Measurements from ENCODE around the gene SOX6.

The SOX6 gene

DNA sequence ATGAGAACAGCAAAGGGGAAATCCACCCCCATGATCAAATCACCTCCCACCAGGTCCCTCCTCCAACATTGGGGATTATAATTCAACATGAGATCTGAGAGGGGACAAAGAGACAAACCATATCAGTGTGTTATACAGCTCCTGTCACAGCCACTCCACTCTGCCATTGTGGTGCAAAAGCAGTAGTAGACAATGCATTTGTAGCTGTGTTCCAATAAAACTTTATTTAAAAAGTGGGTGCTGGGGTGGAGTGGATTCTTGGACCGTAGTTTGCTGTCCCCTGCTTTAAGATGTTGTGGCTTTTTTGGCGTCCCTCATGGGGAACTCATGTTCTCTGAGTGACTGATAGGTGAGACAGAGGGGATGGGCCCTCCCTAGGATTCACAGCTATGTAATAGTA is 399.1 kb downstream of the SOX6 start:
- no peak for DNase-seq (ENCODE audit: low read depth)

DNA sequence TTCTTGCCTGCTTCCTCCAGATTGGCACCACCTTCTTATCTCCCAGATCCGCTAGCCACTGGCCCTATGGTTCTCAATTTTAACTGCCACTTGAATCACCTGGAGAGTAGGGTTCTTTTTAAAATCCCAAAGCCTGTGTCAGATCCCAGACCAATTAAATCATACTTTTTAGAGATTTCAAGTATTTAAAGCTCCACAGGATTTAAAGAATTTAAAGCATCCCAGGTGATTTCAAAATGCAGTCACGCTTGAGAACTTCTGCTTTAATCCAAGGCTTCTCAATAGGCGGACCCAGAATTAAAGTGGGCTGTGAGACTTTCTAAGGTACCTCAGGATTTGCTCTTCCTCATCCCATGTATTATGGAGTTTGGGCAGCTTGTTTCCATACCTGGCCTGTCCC is 400.0 kb downstream of the SOX6 start:
- DNase-seq (ENCODE audit: low read depth): no peak

DNA sequence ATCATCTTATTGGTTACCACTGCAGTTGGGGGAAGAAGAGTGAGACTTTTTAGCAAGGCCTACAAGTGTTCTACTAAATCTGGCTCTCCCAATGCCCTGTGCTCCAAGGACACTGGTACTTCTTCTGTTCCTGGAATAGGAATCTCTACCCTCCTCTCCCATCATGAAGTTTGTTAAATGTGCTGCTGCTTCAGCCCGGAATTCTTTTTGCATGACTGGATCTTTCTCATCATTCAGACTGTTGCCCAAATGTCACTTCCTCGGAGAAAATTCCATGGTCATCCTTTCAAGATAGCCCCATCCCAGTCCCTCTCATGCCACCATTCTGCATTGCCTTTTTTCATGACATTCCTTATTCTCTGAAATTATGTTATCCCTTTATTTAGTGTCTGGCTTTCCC is 400.8 kb downstream of the SOX6 start:
- no peak for DNase-seq (ENCODE audit: low read depth)

DNA sequence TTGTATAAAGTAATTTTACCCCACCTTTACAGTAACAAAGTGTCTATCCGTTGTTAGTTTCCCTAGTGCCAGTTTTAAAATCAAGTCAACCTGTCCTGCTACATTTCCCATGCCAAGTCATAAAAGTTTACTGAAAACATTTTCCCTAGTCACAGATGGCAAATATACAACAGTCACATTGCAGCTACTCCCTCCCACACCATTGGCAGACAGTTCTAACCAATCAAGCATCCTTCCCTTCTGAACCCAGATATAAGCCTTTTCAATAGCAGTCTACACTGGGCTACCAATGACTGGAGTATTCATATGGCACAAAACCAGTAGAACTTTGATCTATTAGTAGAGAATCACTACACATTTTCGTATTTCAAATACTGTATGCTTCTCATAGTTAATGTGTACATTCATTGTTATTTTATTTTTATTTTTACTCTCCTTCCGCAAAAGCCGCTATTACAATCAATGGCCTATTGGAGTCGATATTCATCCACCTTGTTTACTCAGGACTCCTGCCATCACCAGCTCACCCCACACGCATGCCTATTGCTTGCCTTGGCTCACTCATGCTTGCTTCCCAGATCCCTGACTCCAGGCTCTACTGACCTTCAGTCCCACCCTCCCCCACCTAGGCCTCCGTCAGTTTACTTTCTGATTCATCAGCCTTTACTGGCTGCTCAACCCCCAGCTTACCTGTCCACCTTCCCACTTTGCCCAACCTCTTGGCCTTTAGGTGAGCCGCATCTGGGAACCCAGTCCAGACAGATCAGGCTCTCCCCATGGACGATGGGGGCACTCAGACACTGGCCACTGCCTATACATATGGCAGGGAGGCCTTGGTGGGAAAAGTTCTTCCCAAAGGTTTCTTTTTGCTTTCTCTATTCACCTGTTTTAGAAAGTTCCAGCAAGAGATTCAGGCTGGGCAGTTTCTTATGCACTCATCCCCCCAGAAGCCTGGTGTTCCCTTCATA is 408.4 kb downstream of the SOX6 start:
- no peak for DNase-seq (ENCODE audit: low read depth)

DNA sequence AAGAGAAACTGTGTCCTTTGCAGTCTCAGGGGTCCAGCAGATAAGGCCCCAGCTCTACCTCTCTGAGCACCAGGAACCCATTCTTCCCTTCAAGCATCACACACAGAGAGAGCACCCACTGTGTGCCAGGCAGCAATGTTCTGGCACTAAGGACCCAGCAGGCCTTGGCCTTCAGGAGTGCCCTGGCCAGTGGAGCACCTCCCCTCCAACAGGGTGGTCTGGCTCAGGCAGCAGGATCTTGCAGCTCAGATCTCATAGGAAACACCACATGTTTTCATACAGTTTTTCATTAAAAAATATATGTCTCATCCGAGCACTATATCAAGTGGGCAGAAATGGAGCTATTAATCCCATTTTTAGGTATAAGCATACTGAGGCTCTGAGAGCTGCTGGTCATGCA is 410.6 kb downstream of the SOX6 start:
- DNase-seq (ENCODE audit: low read depth): no peak

DNA sequence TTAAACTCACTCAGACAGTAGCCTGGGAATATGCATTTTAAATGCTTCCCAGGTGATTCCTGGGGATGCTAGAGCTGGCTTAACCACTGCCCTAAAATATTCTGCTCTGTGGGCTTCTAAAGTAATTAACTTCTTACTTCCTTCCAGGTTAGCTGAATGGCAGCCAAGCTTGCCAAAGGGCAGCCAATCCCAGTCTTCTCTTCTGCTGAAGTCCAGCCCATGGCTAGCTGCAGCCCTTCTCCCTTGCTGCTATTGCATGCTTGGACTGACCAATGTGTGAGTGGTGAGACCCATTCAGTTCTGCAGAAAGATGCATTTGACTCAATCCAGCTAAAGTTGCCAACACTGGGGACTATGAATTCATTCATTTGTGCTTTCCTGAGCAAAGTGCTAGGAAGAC is 411.9 kb downstream of the SOX6 start:
- DNase-seq (ENCODE audit: low read depth): no peak

DNA sequence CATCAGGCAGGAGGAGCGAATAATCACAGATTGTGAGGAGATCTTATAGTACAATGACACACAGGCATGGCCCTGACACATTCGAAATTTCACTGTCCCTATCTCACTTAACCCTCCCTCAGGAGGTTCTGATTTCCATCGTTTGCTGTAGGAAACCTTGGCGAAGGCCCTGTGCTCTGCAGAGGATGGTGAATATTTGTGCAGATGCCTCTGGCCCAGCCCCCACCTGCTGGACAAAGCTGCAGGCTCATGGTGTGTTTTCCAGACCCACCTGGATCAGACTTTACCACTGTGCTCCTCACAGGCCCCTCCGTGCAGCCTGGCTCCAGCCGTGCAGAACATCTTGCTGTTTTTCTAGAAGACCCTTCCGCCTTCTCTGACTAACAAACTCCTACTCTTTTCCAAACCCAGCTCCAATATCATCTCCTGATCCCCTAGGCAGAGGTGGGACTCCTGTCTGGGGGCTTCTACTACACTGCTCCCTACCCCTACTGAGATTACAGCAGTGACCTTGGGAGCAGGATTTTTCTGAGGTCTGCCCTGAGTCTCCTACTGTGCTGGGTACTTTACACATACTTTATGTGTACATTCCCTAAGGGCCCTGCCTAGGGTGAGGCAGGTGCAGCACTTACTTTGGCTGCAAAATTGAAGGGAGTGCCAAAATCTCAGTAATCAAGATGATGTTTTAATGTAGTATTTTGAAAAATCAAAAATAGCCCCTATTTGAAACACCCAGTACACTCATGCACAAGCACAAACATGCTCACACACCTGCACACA is 412.7 kb downstream of the SOX6 start:
- DNase-seq (ENCODE audit: low read depth): no peak

DNA sequence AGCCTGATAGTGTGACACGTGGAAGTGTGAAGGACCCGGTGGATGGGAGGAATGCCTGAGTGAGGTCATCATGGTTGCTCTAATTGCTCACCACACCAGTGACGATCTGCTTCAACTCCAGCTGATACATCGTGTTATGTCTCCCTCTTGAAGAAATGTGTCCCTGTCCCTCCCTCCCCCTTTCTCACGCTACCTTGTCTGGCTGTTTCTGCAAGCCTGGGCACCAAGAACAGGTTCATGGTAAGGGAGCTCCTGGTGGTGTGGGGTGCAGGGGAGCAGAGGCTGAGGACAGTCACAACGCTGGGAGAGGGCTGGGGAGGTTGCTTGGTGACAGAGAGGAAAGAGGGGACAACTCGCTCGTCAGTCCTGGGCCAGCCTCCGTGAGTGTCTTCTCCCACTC is 413.4 kb downstream of the SOX6 start:
- DNase-seq (ENCODE audit: low read depth): no peak

DNA sequence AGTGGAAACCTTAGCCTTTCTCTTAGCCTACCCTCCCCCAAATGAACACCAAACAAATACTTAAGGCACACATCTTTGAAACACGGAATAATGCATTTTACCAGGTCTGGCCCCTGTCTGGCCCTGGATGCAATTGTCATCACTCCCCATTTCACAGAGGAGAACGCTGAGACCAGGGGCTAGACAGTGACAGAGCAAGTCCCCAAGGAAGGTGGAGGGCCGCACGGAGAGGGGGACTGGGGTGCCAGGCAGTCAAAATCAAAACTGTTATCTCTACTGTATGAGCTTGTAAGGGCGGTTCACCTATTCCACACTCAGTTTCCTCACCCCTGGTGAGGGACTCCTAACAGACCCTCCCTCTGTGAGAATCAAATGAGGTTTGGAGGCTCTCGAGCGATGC is 414.2 kb downstream of the SOX6 start:
- no peak for DNase-seq (ENCODE audit: low read depth)

DNA sequence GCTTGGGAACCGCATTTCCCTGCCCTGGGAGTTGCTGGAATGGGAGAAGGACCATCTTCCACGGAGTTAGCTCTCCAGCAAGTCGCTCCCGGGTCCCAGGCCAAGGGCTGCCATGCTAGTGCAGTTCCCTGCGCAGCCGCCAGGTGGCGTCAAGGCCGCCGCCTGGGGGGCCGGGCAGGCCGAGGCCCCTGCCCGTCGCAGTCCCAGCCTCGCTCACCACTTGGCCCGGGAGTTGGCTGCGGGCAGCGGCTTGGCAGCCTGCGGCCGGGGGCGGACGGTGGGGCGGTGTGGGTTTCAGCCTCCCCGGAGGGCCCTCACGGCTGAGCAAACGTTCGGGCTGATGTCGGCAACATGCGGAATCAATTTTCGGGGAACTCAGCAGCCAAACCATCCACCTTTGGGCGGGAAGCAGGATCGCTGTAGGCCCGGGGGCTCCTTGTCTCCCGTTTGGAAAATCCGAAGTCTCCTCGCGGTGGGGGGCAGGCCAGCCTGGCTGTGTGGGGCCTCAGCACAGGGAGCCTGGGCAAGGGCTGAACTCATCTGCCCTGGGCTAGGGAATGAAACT is 415.1 kb downstream of the SOX6 start:
- DNase-seq (ENCODE audit: low read depth): no peak

DNA sequence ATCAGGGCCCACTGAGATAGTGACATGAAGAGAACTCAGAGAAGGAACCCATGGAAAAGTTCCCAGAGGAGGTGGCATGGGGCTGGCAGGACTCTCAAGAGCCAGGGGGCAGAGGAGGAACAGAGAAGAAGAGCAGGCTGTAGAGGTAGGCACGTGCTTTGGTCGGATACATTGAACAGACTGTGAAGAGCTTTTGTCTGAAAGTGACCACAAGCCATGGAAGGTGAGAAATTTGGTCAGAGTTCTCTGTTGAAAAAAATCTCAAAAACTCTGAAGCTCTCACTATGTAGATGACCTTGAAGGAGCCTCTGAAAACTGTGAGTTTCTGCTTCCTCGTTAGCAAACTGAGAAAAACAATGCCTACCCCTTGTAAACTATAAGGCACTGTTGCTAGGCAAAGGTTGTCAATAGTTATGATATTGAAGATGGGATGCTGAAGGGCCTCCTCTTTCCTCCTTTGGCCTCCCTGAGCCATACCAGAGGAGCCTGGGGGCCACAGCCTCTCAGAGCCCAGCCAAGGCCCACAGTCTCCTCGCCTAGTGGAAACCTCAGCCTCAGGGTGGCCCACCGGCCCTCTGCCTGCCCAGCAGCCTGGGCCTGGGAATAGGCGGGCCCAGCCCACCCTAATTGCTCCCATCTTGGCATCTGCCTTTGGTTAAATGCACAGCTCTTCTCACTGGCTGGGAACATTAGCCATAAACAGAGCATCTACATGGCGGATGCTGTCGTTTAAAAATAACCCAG is 415.7 kb downstream of the SOX6 start:
- no peak for DNase-seq (ENCODE audit: low read depth)

DNA sequence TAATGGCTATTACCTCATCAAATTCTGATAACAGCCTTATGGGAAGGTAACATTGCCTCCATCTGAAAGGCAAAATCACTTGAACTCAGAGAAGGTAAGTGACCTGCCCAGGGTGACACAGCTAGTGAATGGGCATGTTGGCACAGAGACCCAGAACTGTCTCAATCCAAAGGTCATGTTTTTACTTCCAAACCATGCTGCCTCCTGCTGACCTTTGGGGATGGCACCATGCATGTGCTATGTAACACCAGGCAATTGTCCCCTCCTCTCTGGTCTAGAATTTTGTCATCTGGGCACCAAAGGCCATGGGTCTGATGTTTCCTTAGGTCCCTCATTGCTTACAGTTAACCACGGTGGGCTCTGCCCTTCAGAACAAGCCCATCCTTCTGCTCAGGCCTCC is 417.4 kb downstream of the SOX6 start:
- DNase-seq (ENCODE audit: low read depth): no peak

DNA sequence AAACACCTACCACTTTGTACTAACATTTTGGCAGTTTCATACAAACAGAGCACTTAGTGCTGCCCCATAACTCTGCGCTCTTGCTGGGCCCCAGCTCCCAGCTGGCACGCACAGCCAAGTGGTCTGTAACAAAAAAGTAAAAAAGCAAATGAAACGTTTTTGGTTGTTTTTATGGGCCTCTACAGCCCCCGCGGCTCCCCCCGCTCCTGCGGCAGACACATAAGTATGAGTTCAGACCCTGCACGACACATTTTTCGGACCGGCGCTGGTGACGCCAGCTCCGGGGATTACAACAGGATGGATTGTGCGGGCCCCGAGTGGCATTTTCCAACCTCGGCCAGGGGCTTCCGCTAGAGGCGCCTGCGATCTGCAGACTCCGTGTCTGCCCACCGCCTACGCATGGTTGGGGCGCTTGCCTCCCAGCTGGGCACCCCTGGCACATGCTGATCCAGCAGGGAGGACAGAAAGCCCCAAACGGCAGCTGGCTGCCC is 418.2 kb downstream of the SOX6 start:
- DNase-seq (ENCODE audit: low read depth): no peak

DNA sequence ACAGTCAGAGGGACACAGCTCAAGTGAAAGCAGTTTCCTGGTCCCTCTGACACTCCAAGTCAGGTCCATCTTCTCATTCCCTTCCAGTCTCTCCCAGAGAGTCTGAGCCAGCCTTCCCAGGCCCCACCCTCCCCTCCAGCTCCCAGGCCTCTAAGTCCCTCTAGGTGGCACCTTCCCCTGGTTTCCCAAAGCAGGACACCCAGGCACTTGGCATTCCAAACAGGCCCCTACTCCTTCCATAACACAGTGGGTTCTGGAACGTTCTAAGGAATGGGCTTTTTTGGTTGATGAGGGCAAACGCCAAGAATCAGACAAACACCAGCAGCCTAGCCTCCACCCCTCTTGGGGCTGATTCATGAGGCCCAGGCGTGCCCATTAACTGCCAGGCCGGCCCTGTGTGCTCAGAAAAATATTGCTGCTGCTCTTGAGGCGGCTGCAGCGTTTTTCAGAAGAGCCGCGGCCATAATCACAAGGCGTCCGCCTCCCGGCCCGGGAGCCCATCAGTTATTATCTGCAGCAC is 418.7 kb downstream of the SOX6 start:
- no peak for DNase-seq (ENCODE audit: low read depth)

DNA sequence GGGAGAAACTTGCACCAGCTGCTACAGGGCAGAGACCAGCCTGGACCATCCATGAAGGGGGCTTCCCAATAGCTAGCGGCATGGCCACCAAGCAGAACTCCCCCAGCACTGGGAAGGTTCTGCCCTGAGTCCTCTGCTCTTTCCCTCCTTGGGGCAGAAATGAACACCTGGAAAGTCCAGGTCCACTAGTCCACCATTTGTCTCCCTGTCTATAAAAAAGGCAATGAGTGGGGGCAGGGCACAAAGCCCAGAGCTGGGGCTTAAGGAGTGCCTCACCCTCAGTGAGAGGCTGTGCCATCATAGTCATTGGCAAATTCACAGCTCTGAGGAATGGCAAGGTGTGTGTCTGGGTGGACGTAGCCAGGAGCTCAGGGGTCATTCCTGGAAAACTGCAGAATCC is 420.3 kb downstream of the SOX6 start:
- no peak for DNase-seq (ENCODE audit: low read depth)

DNA sequence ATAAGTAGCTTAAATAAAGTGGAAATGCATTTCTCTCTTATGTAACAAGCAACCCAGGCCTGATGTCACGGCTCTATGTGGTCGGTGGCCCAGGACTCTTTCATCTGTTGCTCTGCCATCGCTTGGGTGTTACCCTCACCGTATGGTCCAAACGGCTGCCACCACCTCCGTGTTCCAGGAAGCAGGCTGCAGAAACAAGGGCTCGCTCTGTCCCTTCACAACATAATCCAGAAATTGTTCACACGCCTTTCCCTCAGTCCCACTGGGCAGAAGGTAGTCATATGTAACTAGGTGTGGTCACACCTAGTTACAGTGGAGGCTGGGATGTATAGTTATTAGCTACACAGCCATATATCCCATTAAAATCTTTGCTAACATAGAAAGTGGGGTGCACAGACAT is 421.0 kb downstream of the SOX6 start:
- no peak for DNase-seq (ENCODE audit: low read depth)

DNA sequence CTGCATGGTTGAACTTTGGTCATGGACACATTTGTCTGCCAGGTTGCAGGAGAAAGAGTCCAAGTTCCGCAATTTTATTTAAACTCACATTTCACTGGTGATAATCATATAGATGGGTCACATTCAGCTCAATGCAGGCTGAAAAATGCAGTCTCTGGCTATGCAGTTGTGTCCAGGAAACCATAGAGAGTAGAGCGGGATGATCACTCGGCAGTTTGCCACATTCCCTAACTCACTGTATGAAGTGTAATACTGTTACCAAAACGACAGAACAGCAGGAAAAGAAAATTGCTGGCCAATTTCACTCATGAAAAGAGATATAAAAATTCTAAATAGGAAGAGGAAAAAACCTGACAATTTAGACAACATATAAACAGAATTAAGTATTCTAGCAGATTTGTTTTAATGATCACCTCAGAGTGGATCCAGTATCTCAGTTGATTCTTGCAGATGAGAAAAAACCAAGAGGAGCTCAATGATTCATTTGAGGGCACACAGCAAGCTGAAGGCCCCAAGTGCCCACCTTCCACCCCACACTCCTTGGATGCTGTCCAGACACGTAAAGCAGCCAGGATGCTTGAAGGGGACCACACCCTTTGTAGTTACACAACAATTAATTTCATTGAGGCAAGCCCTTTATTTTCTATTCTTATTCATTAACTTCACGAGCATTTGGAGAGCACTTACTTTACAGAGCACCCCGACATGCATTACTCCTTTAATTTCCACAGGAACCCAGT is 422.3 kb downstream of the SOX6 start:
- no peak for DNase-seq (ENCODE audit: low read depth)

DNA sequence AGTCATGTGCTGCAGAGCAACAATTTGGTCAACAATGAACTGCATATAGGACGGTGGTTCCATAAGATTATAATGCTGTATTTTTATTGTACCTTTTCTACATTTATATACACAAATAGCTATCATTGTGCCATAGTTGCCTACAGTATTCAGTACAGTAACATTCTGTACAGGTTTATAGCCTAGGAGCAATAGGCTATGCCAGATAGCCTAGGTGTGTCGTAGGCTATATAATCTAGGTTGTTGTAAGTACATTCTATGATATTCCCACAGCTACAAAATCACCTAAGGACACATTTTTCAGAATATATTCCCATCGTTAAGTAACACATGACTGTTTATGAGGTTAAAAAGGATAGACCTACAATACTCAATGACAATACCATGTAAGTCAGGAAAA is 423.9 kb downstream of the SOX6 start:
- no peak for DNase-seq (ENCODE audit: low read depth)

DNA sequence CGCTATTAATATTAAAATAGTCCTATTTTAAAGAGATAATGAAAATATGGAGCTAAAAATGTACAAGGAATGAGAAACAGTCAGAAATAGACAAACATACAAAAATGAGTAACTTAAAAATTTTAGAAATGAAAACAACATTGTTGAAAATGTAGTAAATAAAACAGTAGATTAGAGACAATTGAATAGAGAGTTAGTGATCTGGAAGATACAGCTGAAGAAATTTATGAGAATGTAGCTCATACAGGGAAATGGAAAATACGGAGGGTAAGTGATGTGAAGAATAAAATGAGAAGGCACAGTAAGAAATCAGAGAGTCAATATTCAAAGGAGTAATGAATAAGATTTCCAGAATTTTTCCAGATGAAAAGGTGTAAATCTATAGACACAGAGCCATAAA is 424.8 kb downstream of the SOX6 start:
- DNase-seq (ENCODE audit: low read depth): no peak

DNA sequence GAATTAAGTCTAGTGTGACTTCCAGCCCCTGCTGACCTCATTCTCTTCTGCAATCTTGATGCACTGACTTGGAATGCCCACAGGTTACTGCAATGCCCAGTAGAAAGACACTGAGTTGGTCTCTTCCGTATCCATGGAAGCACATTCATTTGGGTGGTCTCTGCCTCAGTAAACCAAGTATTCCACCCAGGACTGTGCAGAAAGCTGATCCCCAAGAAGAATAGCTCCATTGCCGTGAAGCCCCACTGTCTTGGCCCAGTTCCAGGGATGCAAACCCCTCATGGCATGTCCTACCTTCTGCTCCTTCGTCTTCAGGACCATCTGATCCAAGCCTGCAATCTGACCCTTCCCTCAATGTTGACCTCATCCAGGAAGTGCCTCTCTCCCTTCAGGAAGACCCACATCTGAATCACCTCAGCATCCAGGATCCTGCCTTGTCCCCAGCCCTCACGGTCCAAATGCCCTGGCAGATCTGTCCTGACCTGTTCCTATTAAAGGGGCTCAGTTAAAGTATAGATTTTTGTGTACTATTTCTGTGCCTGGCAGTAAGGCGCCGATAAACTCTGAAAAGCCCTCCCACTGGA is 425.8 kb downstream of the SOX6 start:
- no peak for DNase-seq (ENCODE audit: low read depth)

DNA sequence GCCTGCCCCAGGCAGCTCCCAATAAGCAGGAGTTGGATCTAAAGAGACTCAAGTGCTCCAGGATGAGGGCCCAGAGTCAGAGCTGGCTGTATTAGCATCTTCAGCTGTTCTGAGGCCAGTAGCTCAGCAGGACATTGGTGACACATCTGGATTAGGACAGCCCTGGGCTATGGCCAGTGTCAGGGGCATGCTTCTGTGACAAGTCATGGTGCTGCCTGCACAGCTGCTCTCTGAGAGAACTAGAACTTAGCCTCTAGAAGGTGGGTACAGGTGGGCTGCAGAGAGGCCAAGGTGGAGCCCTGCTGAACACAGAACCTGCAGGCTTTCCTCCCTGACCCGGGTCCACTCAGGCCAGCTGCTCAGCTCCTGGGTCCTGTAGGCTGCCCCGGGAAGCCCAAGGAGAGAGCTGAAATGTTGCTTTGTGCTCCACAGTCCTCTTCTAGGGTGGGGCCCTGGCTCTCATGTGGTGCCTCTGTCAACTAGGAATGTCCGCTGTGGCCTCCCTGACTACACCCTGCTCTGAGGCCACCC is 426.9 kb downstream of the SOX6 start:
- no peak for DNase-seq (ENCODE audit: low read depth)

All from stimulated activated CD8-positive, alpha-beta memory T cell treated with anti-CD3 and anti-CD28 coated beads, Interleukin-12 subunit alpha, Interleukin-12 subunit beta, amount 100 ng/mL, for 4 hours (primary cell).